ENCODE data around the gene B4GALNT1. TPM values are rescaled to one million over a fixed set of nuclear protein-coding genes. Genes with fewer than 3 reads are reported as not detected.

B4GALNT1 gene
- total and polyA plus RNA-seq, 7 experiments from 2014 or later, result 1.4 TPM; not detected in 6

DNA sequence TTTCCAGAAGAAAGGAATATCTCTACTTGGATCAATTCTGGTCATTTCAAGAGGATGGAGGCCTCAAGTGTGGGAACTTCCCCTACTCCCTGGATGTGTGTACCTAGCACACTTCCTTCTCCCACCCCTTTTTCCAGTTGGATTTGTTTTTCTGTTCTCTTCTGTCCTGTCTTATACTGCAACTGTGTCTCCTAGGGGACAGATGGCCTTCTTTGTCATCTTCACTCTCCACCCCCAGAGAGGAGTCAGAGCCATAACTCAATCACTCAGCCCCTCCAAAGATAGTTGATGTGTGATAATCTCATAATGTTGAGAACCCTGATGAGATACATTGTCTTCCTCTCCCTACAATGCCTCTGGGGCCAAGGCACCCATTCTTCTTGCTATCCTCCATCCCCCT lies 30.5 kb downstream of the B4GALNT1 start:
- Histone ChIP-seq H3K9me3 (ENCODE audit: control insufficient read depth in 2 of 3, low read length in 3 of 3) (no peaks in the 10 kb centered on the region), H3K36me3 (ENCODE audit: control insufficient read depth in 2 of 3, insufficient read depth in 3 of 3, low read length in 3 of 3) (peaks cover 5 to 46% (median 7%) of the 10 kb centered on the region in 3 experiments), H3K4me3 (ENCODE audit: low read length) (no peak overlapping the region), H3K27me3 (ENCODE audit: control insufficient read depth in 2 of 2, insufficient read depth in 2 of 2, low read length in 2 of 2) (no peaks in the 10 kb centered on the region), H3K27ac (ENCODE audit: low read depth, low read length) (no peak overlapping the region), H3K4me1 (ENCODE audit: control insufficient read depth in 2 of 2, insufficient read depth in 2 of 2, low read length in 2 of 2) (peaks cover 19 to 20% of the 10 kb centered on the region in 2 donors)
- ATAC-seq (no peak), DNase-seq (no peak)
- ChIA-PET CTCF (interaction anchor here (1.2 kb wide), 1 partner anchor 19 kb away, joined by 3 read pairs; no protein-coding TSS in a partner anchor), POLR2A (interaction anchor here (0.8 to 1.1 kb wide), 2 partner anchors 9 to 10 kb away, joined by 3 read pairs; partner anchors contain the start of gene ARHGEF25)
- Mint-ChIP-seq H3K9me3 (no peaks in the 10 kb centered on the region), H3K36me3 (peaks cover 10 to 47% (median 22%) of the 10 kb centered on the region in 5 donors), H3K27ac (peak overlapping the region in 4 of 9 donors; percentile 61 to 86 (median 85)), H3K27me3 (no peaks in the 10 kb centered on the region), H3K4me1 (peaks cover 20 to 40% (median 32%) of the 10 kb centered on the region in 7 donors), H3K4me3 (no peak overlapping the region)
- intact Hi-C loops (cut with micrococcal nuclease), result no loop called here

DNA sequence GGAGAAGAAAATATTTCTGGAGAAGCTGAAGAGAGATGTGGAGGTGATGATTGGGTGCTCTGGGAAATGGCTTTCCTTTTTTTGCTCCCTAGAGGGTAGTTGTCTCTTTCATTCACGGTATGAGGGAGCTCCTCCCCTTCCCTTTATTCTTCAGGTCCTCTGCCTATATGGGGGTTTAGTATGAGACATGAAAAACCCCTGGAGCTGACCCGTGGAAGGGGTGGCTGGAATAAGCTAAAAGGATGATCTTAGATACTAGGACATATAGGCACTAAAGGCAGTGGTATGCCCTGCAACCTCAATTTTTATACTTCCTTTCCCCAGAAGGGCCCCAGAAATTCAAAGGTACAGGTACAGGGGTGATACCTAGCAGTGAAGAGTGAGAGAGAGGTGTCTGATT lies 32.6 kb downstream of the B4GALNT1 start:
- H3K36me3 Mint-ChIP-seq, result peaks cover 18 to 55% (median 33%) of the 10 kb centered on the region in 5 donors
- H3K36me3 ChIP-seq (ENCODE audit: control insufficient read depth in 2 of 3, insufficient read depth in 3 of 3, low read length in 3 of 3), result peaks cover 7 to 67% (median 18%) of the 10 kb centered on the region in 3 experiments
- H3K27me3 Mint-ChIP-seq, result no peaks in the 10 kb centered on the region
- no peak overlapping the region for H3K4me3 ChIP-seq (ENCODE audit: low read length)
- H3K27ac ChIP-seq (ENCODE audit: low read depth, low read length), result no peak overlapping the region
- H3K4me1 ChIP-seq (ENCODE audit: control insufficient read depth in 2 of 2, insufficient read depth in 2 of 2, low read length in 2 of 2), result peaks cover 14 to 17% of the 10 kb centered on the region in 2 donors
- DNase-seq (no peak), ATAC-seq (no peak)
- H3K9me3 ChIP-seq (ENCODE audit: control insufficient read depth in 2 of 3, low read length in 3 of 3), result no peaks in the 10 kb centered on the region
- H3K27me3 ChIP-seq (ENCODE audit: control insufficient read depth in 2 of 2, insufficient read depth in 2 of 2, low read length in 2 of 2), result no peaks in the 10 kb centered on the region
- H3K4me3 Mint-ChIP-seq, result peak overlapping the region in 1 of 10 donors; percentile 43
- intact Hi-C loops (cut with micrococcal nuclease), result no loop called here
- ChIA-PET POLR2A (interaction anchor here (0.7 to 0.8 kb wide), 2 partner anchors 8 to 27 kb away, joined by 3 read pairs; no protein-coding TSS in a partner anchor), CTCF (interaction anchor here (1.5 to 1.6 kb wide), 2 partner anchors 16 to 20 kb away, joined by 6 to 14 read pairs; no protein-coding TSS in a partner anchor)
- no peaks in the 10 kb centered on the region for H3K9me3 Mint-ChIP-seq
- H3K4me1 Mint-ChIP-seq, result peaks cover 13 to 29% (median 25%) of the 10 kb centered on the region in 7 donors
- H3K27ac Mint-ChIP-seq, result peak overlapping the region in 2 of 9 donors; percentile 47 to 64

- Mint-ChIP-seq H3K9me3 (no peaks in the 10 kb centered on the region), H3K4me1 (peaks cover 24 to 35% (median 26%) of the 10 kb centered on the region in 7 donors), H3K27me3 (no peaks in the 10 kb centered on the region), H3K36me3 (peaks cover 10 to 18% (median 12%) of the 10 kb centered on the region in 5 donors), H3K4me3 (peak overlapping the region in 1 of 10 donors; percentile 84), H3K27ac (peak overlapping the region in 7 of 9 donors; percentile 39 to 92 (median 85))
- ChIA-PET POLR2A (interaction anchor here (0.7 to 1.5 kb wide), 5 partner anchors 10 to 161 kb away, joined by 3 to 4 read pairs (median 3); partner anchors contain the start of gene DTX3), CTCF (interaction anchor here (0.6 to 1.4 kb wide), 4 partner anchors 11 to 131 kb away, joined by 3 read pairs; no protein-coding TSS in a partner anchor)
- H3K27ac ChIP-seq (ENCODE audit: low read depth, low read length), result no peak overlapping the region
- intact Hi-C loops (cut with micrococcal nuclease), result no loop called here
- no peaks in the 10 kb centered on the region for H3K27me3 ChIP-seq (ENCODE audit: control insufficient read depth in 2 of 2, insufficient read depth in 2 of 2, low read length in 2 of 2)
- peaks cover 0 to 38% (median 13%) of the 10 kb centered on the region in 3 experiments for H3K36me3 ChIP-seq (ENCODE audit: control insufficient read depth in 2 of 3, insufficient read depth in 3 of 3, low read length in 3 of 3)
- H3K4me1 ChIP-seq (ENCODE audit: control insufficient read depth in 2 of 2, insufficient read depth in 2 of 2, low read length in 2 of 2), result peaks cover 14 to 21% of the 10 kb centered on the region in 2 donors
- no peaks in the 10 kb centered on the region for H3K9me3 ChIP-seq (ENCODE audit: control insufficient read depth in 2 of 3, low read length in 3 of 3)
- ATAC-seq, result no peak
- no peak for DNase-seq
- H3K4me3 ChIP-seq (ENCODE audit: low read length), result no peak overlapping the region
These were observed 39.8 kb downstream of the B4GALNT1 start for GRCh38 chr12:57593187-57593586.

GRCh38 chr12:57592551-57593165 lies 40.3 kb downstream of the B4GALNT1 start:
- Mint-ChIP-seq H3K4me3 (peak overlapping the region; percentile 84 to 92 (median 89)), H3K36me3 (peaks cover 8 to 15% (median 9%) of the 10 kb centered on the region in 5 donors)
- POLR2A ChIA-PET, result interaction anchor here (0.7 to 1.5 kb wide), 8 partner anchors 8 to 161 kb away, joined by 3 to 6 read pairs (median 3); partner anchors contain the start of gene DTX3

GRCh38 chr12:57591782-57592325 lies 41.1 kb downstream of the B4GALNT1 start:
- H3K36me3 ChIP-seq (ENCODE audit: control insufficient read depth in 2 of 3, insufficient read depth in 3 of 3, low read length in 3 of 3), result peaks cover 0 to 26% (median 9%) of the 10 kb centered on the region in 3 experiments
- CTCF ChIA-PET, result interaction anchor here (0.7 to 1.0 kb wide), 4 partner anchors 9 to 1292 kb away, joined by 3 to 4 read pairs (median 4); no protein-coding TSS in a partner anchor
- Mint-ChIP-seq H3K27me3 (no peaks in the 10 kb centered on the region), H3K4me1 (peaks cover 24 to 35% (median 26%) of the 10 kb centered on the region in 7 donors), H3K27ac (peak overlapping the region; percentile 79 to 94 (median 91)), H3K36me3 (peaks cover 3 to 10% (median 5%) of the 10 kb centered on the region in 5 donors), H3K4me3 (peak overlapping the region; percentile 84 to 92 (median 89)), H3K9me3 (no peaks in the 10 kb centered on the region)
- H3K27me3 ChIP-seq (ENCODE audit: control insufficient read depth in 2 of 2, insufficient read depth in 2 of 2, low read length in 2 of 2), result no peaks in the 10 kb centered on the region
- DNase-seq (no peak), ATAC-seq (no peak)
- POLR2A ChIA-PET, result interaction anchor here (0.7 to 1.9 kb wide), 12 partner anchors 9 to 1021 kb away, joined by 3 to 8 read pairs (median 4); partner anchors contain the start of genes DDIT3 and DTX3
- intact Hi-C loops (cut with micrococcal nuclease), result loop anchor here (1.0 to 2.0 kb wide), 8 partner anchors 9 to 149 kb away; partner anchors contain the start of genes DCTN2 (in 2 of the 2), DTX3 (in 2 of the 2) and DDIT3 (in 1 of the 2)
- no peaks in the 10 kb centered on the region for H3K9me3 ChIP-seq (ENCODE audit: control insufficient read depth in 2 of 3, low read length in 3 of 3)
- peak overlapping the region; percentile 83 for H3K4me3 ChIP-seq (ENCODE audit: low read length)
- peak overlapping the region; percentile 76 for H3K27ac ChIP-seq (ENCODE audit: low read depth, low read length)
- H3K4me1 ChIP-seq (ENCODE audit: control insufficient read depth in 2 of 2, insufficient read depth in 2 of 2, low read length in 2 of 2), result peaks cover 14 to 21% of the 10 kb centered on the region in 2 donors

More at GRCh38 chr12:57592551-57593165, 40.3 kb downstream of the B4GALNT1 start:
- Histone ChIP-seq H3K27ac (ENCODE audit: low read depth, low read length) (peak overlapping the region; percentile 76), H3K4me3 (ENCODE audit: low read length) (no peak overlapping the region), H3K36me3 (ENCODE audit: control insufficient read depth in 2 of 3, insufficient read depth in 3 of 3, low read length in 3 of 3) (peaks cover 0 to 34% (median 13%) of the 10 kb centered on the region in 3 experiments), H3K9me3 (ENCODE audit: control insufficient read depth in 2 of 3, low read length in 3 of 3) (no peaks in the 10 kb centered on the region), H3K4me1 (ENCODE audit: control insufficient read depth in 2 of 2, insufficient read depth in 2 of 2, low read length in 2 of 2) (peaks cover 14 to 21% of the 10 kb centered on the region in 2 donors), H3K27me3 (ENCODE audit: control insufficient read depth in 2 of 2, insufficient read depth in 2 of 2, low read length in 2 of 2) (no peaks in the 10 kb centered on the region)
- H3K4me1 Mint-ChIP-seq, result peaks cover 24 to 35% (median 26%) of the 10 kb centered on the region in 7 donors
- no peaks in the 10 kb centered on the region for H3K9me3 Mint-ChIP-seq
- H3K27ac Mint-ChIP-seq, result peak overlapping the region in 8 of 9 donors; percentile 77 to 92 (median 90)
- intact Hi-C loops (cut with micrococcal nuclease), result no loop called here
- CTCF ChIA-PET, result interaction anchor here (0.6 to 1.4 kb wide), 5 partner anchors 10 to 131 kb away, joined by 3 read pairs; no protein-coding TSS in a partner anchor
- H3K27me3 Mint-ChIP-seq, result no peaks in the 10 kb centered on the region
- DNase-seq (no peak), ATAC-seq (no peak)

All from naive thymus-derived CD4-positive, alpha-beta T cell (primary cell).